NT2/D1 (cell line): Measurements from ENCODE around the gene PAN3.

Experiments used
- SUZ12 ChIP-seq: IDR thresholded peaks from 2 replicates; pipeline ENCODE4 v1.6.1; 2011; ENCODE audit not compliant: insufficient read length, insufficient read depth; ENCODE audit errors: extremely low read depth
- YY1 ChIP-seq: IDR thresholded peaks from 2 replicates; pipeline ENCODE4 v1.6.1; 2011; ENCODE audit not compliant: insufficient read length, insufficient read depth
- ZNF274 ChIP-seq: IDR thresholded peaks from 2 replicates; pipeline ENCODE4 v1.6.1; 2011; ENCODE audit warnings: mild to moderate bottlenecking, low read depth, low read length

- no peak for TF ChIP-seq ZNF274
- TF ChIP-seq YY1: no peak
- no peak for TF ChIP-seq SUZ12
Observed at GRCh38 chr13:28147495-28147894, 9.2 kb downstream of the PAN3 start.
